ENCODE measurements around the gene CAMTA1.
A peak's percentile ranks its signal among the peaks of the same experiment; 100 is the strongest.
"Not testable (repeated sequence)": the region's sequence is repeated elsewhere in the genome, so short reads cannot be mapped to it uniquely, and the experiment has no call there.

The CAMTA1 gene

DNA sequence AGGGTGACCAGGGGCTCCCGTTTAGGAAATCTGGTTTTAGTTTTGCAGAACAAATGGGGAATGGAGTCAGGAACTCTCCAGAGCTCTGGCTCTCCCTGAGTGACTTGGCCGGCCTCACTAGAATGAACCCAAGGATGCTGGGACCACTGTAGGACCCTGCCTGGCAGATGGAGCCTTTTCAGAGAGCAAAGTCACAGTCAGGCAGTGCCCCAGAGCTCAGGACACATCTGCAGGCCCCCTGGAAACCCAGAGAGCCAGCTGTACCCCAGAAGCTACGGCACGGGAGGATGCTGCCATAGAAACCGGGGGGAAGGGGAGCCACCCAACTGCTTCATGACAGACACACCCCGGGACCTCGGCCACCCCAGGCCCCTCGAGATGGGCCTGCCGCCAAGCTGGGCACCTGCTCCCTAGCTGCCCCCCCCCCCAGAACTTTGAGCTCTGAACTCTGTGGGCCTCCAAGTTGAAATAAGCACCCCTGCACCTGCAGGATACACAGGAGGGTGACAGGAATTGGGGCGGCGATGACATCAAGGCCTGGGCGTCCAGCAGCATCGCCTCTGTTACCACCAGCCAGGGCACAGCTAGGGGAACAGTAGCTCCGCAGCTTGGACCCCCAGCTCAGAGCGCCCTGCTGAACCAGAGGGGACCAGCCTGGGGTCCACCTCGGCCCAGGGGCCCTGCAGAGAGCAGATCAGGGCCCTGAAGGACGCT lies 894.1 kb downstream of the CAMTA1 start:
- DNase-seq: no peak

DNA sequence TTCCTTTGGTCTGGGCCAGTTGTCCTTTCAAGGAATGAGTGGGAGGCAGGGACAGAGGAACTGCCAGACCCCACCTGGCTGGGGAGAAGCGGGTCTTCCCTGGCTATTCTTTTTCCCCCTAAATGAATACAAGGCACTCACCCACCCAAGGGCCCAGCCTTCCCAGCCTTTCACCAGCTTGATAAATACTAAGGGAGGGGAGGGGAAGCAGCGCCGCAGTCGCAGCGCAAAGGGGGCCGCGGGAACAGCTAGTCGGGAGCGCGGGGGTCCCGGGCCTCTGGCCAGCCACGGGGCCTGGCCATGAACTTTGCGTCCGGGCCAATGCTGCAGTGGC lies 894.6 kb downstream of the CAMTA1 start:
- no peak for DNase-seq

DNA sequence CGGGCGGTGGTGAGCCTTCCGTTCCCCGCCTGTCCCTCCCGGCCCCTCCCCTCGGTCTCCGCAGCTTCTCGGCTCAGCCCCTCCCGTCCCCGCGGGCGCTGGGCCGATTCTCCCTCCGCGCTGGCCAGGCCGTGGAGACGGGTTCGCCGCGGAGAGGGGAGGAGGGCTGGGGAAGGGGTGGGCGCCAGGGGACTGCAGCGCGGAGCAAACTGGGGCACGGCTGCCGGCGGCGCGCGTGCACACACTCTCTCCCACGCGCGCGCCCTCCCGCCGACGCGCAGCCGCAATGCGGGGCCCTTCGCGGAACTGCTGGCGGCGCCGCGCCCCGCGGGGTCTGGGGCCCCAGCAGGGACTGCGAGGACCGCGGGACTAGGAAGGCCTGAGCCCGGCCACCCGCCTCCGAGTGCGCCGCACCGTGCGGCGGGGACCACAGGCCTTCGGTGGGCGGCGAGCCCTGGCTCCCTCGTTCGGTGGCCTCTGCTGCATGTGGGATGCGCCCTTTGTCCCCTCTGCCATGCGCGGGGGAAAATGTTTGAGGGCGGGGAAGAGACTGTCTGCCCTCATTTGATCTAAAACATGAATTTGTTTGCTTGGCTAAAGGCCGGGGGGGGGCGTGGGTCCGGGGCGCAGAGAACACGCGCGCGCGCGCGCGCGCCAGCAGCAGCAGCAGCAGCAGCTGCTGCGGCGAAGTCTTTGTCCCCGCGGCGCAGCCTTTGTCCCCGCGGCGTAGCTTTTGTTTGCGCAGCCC lies 895.1 kb downstream of the CAMTA1 start:
- DNase-seq: peak; percentile 80

DNA sequence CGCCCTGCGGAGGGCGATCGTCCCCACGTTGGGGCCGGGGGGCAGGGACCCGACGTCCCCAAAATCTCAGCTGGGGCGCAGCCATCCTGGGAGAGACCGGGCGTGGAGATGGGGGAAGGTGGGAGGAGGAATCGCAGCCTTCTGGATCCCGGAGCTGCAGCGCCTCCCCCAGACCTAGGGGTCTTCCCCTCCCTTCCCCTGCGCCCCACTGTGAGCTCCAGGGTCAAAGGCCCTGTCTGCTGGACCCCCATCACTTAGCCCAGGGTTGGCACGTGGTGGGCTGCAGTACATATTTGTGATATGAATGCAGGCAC lies 895.7 kb downstream of the CAMTA1 start:
- DNase-seq: no peak

DNA sequence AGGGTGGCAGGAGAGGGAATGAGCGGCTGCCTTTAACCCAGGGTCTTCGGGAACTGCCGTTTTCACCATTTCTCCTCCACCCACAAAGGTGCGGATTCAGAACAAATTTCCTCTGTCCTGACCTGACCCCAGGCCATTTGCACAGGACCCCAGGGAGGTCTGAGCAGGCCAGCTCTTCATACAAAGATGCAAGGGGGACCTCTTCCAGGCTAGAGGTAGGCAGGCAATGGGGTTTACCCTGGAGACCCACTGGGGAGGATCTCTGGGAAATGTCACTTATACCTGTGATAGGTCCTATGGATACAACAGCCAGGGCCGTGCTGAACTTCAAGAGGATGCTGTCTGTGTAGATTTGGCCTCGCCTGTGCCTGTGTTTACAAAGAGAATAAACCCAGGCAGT lies 896.1 kb downstream of the CAMTA1 start:
- no peak for DNase-seq

DNA sequence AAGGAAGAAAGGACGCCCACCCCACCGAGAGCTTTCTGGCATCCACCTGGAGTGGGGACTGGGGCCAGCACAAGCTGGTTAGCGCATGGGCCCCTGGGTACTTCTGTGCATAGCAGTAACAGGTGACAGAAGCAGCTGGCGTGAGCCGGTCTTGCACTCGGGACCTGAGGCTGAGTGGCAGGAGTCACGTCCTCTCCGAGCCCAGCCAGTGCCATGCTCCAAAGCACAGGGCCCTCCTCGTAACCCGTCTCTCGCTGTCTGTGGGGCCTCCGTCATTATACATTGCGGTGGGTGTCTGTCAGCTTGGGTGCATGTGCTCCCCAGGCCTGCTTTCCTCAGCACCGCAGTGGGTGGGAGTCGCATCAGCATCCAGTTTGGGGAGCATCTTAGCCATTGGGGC lies 898.3 kb downstream of the CAMTA1 start:
- no peak for DNase-seq

DNA sequence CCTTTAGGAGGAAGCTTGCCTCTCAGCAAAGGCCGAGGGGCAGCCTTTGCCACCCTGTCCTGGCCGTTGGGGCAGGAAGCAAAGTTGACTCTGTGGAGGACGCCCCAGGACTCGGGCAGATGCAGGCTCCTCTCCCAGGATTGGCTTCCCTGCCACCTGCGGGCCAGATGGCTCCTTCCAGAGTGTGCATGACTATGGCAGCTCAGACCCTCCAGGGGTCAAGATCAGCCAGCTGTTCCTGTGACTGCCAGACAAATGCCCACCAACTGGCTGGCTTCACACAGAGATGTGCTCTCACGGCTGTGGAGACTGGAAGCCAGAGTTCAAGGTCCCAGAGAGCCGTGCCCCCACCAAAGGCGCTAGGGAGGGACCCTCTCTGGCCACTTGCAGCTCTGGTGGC lies 898.9 kb downstream of the CAMTA1 start:
- DNase-seq: no peak

DNA sequence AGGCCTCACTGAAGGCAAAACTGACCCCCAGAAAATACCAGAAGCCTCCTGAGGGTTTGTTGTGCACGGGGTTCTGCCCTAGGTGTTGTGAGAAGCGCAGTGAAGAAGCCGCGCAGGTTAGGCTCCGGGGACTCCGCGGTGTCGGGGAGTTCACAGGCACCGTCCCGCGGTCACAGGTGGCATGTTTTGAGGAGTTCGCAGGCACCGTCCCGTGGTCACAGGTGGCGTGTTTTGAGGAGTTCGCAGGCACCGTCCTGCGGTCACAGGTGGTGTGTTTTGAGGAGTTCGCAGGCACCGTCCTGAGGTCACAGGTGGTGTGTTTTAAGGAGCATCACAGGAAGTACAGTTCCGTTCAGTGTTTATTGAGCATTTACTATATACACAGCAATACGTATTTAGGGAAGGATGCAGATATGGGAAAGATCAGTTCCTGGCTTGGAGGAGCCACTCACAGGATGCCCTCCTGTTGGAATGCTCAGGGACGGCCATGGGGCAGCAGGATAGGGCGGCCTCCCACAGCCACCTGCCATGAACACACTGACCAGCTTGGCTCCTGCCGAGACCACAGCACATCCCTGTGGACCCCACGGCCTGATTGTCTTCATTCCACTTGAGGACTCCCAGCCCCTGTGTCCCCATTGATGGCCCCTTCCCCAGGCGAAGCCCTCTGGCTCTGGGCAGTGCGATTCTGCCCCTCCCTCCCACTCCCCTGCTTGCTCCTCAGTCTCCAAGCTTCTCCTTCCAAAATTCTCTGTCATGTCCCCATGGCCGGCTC lies 899.8 kb downstream of the CAMTA1 start:
- no peak for DNase-seq

DNA sequence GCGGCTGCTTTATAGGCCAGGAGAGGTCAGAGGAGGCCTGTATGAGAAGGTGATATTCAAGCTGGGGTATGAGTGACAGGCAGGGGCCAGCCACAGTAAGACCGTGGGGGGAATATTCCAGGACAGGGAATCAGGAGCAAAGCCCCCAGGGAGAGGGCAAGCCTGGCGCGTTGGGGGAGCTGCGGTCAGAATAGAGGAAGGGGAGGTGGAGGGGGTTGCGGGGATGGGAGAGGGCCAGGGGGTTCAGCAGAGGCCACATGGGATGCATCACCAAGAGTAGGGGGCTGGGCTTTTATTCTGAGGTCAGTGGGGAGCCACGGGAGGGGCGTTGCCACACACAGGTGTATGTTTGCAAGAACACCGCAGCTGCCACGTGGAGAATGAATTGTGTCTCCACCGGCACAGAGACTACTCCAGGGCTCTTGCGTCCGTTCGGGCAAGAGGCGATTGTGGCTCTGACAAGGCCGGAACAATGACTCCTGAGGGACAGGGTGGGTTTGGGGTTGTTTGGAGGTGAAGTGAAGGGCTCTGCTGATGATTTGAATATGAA lies 901.1 kb downstream of the CAMTA1 start:
- no peak for DNase-seq

DNA sequence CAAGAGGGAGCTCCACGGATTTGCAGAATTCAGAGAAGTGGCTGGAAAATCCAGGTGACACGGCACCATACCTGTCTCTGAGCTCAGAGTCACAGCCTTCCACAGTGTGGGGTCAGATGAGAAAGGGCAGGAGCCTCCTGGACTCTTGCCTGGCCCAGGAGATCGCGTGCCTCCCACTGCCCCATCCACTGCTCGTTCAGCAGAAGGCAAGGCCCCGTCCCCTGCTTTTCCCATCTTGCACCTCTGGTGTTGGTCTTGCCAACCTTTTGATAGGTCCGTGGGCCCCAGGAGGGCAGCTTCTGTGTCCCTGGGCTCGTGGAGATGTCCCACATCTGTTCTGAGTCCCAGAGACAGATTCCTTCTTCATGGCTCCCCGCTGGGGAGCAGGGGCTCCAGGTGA lies 902.2 kb downstream of the CAMTA1 start:
- no peak for DNase-seq

DNA sequence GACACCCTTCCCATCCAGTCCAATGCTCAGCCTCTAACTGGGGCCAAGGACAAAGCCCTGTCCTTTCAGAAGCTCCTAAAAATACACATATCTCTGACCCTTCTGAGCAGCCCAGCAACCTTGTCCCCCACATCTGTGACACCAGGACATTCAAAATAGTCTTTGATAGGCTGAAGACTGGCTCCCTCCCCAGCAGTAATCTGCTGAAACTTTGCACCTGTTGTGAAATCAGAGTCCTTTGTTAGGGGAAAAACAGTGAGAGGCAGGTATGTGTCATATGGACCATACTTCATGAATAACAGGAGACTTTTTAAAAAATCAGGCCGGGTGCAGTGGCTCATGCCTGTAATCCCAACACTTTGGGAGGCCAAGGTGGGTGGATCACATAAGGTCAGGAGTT lies 903.4 kb downstream of the CAMTA1 start:
- DNase-seq: no peak

DNA sequence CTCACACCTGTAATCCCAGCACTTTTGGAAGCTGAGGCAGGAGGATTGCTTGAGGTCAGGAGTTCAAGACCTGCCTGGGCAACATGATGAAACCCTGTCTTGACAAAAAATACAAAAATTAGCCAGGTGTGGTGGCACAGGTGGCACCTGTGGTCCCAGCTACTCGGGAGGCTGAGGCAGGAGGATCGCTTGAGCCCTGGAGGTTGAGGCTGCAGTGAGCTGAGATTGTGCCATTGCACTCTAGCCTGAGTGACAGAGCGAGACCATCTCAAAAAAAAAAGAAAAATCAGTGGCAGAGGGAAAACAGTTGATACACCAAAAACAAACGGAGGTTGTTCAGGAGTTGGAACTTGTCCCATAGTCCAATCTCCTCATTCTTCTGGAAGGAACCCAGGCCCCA lies 904.1 kb downstream of the CAMTA1 start:
- not testable (repeated sequence) for DNase-seq

DNA sequence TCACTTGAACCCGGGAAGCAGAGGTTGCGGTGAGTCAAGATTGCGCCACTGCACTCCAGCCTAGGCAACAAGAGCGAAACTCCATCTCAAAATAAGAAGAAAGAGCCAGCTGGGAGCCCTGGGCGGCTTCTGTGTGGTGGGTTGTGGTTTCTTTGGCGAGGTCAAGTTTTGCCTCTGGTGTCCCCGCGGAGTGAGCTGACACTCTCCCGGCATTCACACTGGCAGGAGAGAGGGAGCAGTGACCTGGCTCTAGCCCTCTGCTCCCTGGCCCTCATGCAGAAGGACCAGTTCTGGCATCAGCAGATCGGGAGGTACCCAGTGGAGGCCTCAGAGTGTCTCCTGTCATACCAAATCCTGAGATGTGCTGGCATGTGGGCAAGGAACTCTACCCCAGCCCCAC lies 904.8 kb downstream of the CAMTA1 start:
- DNase-seq: no peak

DNA sequence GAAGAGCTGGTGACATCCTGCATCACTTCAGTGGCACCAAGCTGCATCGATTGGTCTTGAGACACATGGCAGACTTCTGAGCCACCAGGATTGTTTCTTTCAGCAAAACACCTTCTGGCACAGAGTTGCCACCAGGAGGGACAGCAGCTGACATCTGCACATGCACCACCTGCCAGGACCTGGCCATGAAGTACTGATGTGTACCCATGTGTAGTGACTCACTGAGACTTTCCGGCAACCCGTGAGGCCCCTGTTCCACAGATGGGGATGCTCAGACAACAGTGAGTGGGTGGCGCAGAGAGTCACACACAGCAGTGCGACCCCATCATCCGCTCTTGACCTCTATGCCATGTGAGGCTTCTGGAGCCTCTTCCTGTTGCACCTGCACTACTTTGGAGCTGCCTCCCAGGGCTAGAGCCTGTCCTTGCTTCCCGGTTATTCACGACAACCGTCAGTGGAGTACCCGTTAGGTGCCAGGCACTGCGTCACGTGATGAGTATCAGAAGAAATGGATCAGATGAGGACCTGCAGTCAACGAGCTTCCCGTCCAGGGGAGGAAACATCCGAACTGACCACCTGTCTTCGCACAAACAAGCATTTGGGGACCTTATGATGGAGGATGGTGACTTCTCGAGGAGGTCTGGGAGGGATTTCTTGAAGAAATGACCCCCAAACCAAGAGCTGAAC lies 905.4 kb downstream of the CAMTA1 start:
- DNase-seq: no peak

DNA sequence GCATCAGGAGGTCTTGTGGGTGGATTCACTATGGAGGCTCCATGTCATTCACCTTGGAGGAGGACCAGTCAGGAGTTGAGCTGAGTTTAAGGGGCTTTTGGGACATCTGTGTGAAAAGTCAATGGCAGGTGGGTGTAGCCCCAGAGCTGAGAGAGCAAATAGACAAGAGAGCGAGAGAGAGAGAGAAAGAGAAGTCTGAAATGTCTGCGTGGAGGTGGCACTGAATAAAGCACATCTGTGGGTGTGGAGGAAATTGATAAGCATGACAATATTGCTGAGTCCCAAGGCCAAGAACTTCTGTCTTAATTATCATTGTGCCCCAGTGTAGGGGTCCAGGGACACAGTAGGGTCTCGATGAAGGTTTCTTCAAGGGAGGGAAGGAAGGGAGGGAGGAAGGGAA lies 906.3 kb downstream of the CAMTA1 start:
- DNase-seq: no peak

DNA sequence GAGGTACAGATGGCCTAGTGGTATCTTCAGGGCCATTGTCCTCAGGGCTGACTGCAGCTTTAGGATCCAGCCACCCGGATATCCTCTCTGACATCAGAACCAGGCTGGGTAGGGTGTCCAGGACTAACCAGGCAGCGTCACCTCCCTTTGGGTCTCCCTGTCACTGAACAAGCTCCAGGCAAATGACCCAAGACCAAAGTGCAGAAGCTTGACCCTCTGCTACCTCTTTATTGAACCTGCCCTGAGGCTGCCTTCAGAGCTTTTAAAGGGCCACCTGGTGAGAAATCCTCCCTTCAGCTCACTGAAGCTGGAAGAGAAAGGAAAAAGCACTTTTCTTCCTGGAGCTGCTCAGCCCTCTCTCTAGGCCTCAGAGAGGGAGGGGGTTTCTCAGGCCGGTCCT lies 906.8 kb downstream of the CAMTA1 start:
- DNase-seq: no peak

DNA sequence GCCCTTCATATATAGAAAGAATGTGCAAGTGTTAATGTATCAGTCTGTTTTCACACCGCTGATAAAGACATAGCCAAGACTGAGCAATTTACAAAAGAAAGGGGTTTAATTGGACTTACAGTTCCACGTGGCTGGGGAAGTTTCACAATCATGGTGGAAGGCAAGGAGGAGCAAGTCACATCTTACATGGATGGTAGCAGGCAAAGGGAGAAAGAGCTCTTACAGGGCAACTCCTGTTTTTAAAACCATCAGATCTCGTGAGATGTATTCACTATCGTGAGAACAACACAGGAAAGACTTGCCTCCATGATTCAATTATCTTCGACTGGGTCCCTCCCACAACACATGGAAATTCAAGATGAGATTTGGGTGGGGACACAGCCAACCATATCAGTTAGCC lies 907.8 kb downstream of the CAMTA1 start:
- not testable (repeated sequence) for DNase-seq

DNA sequence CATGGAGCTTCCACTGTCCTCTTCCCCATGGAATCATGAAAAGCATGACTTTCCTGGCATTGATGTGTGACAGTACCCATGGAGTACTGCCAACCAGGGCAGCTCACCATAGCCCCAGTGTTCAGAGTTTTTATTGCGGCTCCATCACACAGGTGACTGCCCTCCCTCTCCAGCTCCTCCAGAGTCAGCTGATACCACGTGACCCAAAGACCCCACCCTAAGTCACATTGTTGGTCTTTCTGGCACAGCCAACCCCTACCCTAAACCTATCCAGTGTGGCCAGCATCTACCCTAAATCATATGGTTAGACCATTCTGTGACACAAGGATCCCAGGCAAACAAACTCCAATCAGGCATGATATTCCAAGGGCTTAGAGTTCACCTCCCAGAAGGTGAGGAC lies 908.4 kb downstream of the CAMTA1 start:
- no peak for DNase-seq

DNA sequence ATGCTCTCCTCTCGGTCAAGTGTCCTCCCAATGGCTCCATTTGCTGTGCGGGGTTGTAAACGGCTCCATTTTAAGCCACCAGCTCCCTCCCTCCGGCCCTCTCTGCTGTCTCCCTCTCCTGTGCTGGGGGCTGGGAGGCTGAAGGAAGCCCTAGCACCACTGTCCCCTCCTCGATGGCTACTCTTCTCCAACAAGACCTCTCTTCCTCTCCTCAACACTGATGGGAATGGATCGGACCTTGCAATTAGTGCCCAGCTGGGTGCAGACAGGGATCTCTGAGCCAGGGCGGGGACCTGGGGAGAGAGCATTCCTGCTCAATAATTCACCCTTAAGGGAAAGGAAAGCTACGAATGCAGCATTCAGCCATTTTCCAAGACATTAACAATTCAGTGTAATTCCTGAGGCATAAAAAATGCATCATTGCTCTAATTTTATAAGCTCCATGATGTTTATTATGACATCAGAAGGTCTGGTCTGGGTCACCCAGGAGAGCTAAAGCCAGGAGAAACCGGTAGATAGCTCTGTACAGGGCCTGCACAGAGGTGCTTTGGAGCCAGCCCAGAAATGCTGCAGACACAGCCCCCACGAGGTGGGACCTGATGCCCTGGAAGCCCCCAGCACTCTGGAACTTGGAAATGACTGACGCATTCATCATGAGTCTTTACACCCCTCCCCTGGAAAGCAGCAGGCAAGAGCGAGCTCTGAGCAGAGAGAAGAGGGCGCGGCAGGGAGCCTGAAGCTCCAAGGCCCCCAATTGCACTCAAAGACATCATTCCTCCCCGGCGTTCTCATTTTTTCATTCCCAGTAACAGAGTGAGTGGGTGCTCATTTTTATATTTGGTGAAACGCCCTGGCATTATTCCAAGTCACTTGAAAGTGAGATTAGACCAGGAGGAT lies 909.6 kb downstream of the CAMTA1 start:
- no peak for DNase-seq

DNA sequence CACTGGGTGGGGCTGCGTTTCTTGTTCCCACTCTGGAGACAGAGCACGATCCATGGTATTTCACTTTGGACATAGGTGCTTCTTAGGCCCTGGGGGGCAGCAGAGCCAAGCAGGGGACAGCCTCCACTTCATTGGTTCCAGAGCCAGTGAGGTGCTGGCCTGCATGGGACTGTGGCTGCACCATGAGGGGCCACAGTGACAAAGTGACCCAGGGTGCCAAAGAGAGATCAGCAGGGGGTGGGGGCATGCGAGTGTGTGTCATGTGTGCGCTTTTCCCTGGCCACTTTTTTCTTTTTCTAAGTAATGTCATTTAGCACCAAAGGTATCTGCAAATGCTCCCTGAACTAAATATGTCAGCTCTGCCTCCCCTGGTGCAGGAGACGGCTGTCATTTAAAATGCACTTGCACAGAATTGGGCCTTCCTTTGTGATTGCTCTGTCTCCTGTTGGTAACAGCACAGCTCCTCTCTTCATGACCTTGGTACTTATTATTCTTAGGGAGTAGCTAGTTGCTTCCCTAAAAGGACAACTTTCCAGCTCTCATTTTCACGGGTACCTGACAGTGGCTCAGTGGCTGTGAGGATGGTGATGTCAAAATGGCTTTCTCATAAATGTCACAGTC lies 910.4 kb downstream of the CAMTA1 start:
- no peak for DNase-seq

DNA sequence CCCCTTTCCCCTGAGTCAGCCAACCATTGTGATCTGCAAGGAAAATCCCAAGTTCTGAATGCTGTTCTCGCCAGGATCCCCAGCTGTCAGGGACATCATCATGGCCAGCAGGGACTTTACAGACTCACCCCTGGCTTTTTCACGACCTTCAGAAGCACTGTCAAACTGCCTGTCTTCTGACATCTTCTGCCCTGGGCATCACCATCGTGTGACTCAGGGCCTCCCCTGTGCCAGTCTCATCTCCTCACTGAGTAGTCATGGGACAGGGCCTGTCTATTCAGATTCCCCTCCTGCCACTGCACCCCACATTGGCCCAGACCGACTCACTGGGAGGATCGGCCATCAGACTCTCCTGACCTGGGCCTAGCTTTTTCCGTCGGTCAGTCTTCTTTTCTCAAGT lies 913.4 kb downstream of the CAMTA1 start:
- DNase-seq: no peak

DNA sequence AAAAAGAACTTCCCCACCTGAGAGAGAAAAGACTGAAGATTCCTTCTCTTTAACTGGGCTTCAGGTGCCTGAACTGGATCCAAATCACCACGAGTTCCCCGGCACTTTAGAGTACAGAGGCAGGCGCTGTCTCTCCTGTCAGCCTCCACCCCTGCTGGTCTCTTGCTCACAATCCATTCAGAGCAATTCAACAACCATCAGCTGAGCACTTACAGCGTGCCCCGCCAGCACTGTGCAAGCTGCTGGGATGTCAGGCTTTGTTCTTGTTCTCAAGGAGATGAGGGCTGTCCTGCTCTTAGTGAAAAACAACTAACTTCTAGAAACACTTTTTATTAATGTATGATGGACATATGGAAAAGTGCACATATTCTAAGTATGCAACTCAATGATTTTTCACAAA lies 917.1 kb downstream of the CAMTA1 start:
- DNase-seq: no peak

Data from COR-L47 (cell line).